Neural cell (in vitro differentiated cells): ENCODE results near the gene TLE2. TPM values are rescaled to one million over a fixed set of nuclear protein-coding genes. Genes with fewer than 3 reads are reported as not detected.

Experiments used
- H2AFZ ChIP-seq: fragments of 200-600, 300-800 bp; sonication (generic), shearing (Covaris generic); 2 replicates; pipeline ENCODE4 v1.6.0; 2014; ENCODE audit warnings: low read depth, mild to moderate bottlenecking, antibody characterized with exemption, low read length, moderate library complexity
- H3F3A ChIP-seq: fragments of 200-600 bp; shearing (Covaris generic); 2 replicates; pipeline ENCODE4 v1.6.1; 2016; ENCODE audit warnings: mild to moderate bottlenecking, moderate library complexity, mixed read lengths, antibody characterized with exemption, low read length; ENCODE audit not compliant: insufficient read depth, poor library complexity, severe bottlenecking
- H3K27ac ChIP-seq: fragments of 200-600, 300-800 bp; sonication (generic), shearing (Covaris generic); 2 replicates; pipeline ENCODE4 v1.5.1; 2014; ENCODE audit warnings: mild to moderate bottlenecking, low read length, moderate library complexity
- H3K27me3 ChIP-seq: fragments of 300-800, 200-600 bp; sonication (generic), shearing (Covaris generic); 2 replicates; pipeline ENCODE4 v1.6.0; 2014; ENCODE audit warnings: mild to moderate bottlenecking, low read depth, low read length, moderate library complexity; ENCODE audit not compliant: insufficient read depth
- H3K36me3 ChIP-seq: fragments of 300-800, 200-600 bp; sonication (generic), shearing (Covaris generic); 2 replicates; pipeline ENCODE4 v1.5.1; 2014; ENCODE audit warnings: mild to moderate bottlenecking, antibody characterized with exemption, low read length, moderate library complexity; ENCODE audit not compliant: insufficient read depth
- H3K4me2 ChIP-seq: fragments of 300-800, 200-600 bp; sonication (generic), shearing (Covaris generic); 2 replicates; pipeline ENCODE4 v1.6.0; 2014; ENCODE audit warnings: mild to moderate bottlenecking, low read length
- H3K4me3 ChIP-seq: fragments of 300-800, 200-600 bp; sonication (generic), shearing (Covaris generic); 2 replicates; pipeline ENCODE4 v1.5.1; 2014; ENCODE audit warnings: mild to moderate bottlenecking, low read length, moderate library complexity
- H3K79me2 ChIP-seq: fragments of 200-600 bp; shearing (Covaris generic); replicated peaks from 2 replicates; pipeline ENCODE4 v1.6.0; 2014; ENCODE audit warnings: mild to moderate bottlenecking, low read length, moderate library complexity; ENCODE audit not compliant: insufficient read depth
- H3K9ac ChIP-seq: fragments of 300-800, 200-600 bp; sonication (generic), shearing (Covaris generic); 2 replicates; pipeline ENCODE4 v1.6.1; 2016; ENCODE audit warnings: mild to moderate bottlenecking, low read length, mixed read lengths
- H3K9me2 ChIP-seq: fragments of 200-600 bp; shearing (Covaris generic); 2 replicates; pipeline ENCODE4 v1.6.1; 2016; ENCODE audit warnings: mild to moderate bottlenecking, low read length, mixed read lengths; ENCODE audit not compliant: insufficient read depth
- H3K9me3 ChIP-seq: fragments of 200-600, 300-800 bp; sonication (generic), shearing (Covaris generic); 2 replicates; pipeline ENCODE4 v1.6.1; 2016; ENCODE audit warnings: mild to moderate bottlenecking, mixed run types, low read length, moderate library complexity, mixed read lengths
- H4K20me1 ChIP-seq: fragments of 200-600 bp; shearing (Covaris generic); 2 replicates; pipeline ENCODE4 v1.6.1; 2016; ENCODE audit warnings: mild to moderate bottlenecking, mixed run types; ENCODE audit not compliant: insufficient read depth
- CTCF ChIP-seq: fragments of 450-650 bp; IDR thresholded peaks from 2 replicates; pipeline ENCODE4 v1.5.1; 2014; ENCODE audit warnings: antibody characterized with exemption, mild to moderate bottlenecking, moderate library complexity; ENCODE audit not compliant: poor library complexity, severe bottlenecking
- EP300 ChIP-seq: fragments of 450-650 bp; conservative IDR thresholded peaks from 2 replicates; pipeline ENCODE4 v1.6.1; 2014; ENCODE audit warnings: antibody characterized with exemption, mild to moderate bottlenecking, moderate library complexity; ENCODE audit not compliant: poor library complexity, severe bottlenecking
- EZH2 ChIP-seq: fragments of 200-600, 300-800 bp; shearing (Covaris generic), sonication (generic); IDR thresholded peaks from 2 replicates; pipeline ENCODE4 v1.6.1; 2014; ENCODE audit warnings: antibody characterized with exemption, low read length, borderline replicate concordance, mild to moderate bottlenecking; ENCODE audit not compliant: insufficient read depth, poor library complexity, severe bottlenecking
- MXI1 ChIP-seq: fragments of 450-650 bp; conservative IDR thresholded peaks from 2 replicates; pipeline ENCODE4 v1.6.1; 2014; ENCODE audit warnings: antibody characterized with exemption, mild to moderate bottlenecking; ENCODE audit not compliant: poor library complexity, severe bottlenecking
- POLR2AphosphoS5 ChIP-seq: IDR thresholded peaks from 2 replicates; pipeline ENCODE4 v1.6.1; 2012
- RAD21 ChIP-seq: fragments of 450-650 bp; conservative IDR thresholded peaks from 2 replicates; pipeline ENCODE4 v1.6.1; 2014; ENCODE audit warnings: antibody characterized with exemption, mild to moderate bottlenecking, moderate library complexity
- REST ChIP-seq: IDR thresholded peaks from 2 replicates; pipeline ENCODE4 v1.6.1; 2012; ENCODE audit warnings: borderline replicate concordance
- SMC3 ChIP-seq: fragments of 450-650 bp; conservative IDR thresholded peaks from 2 replicates; pipeline ENCODE4 v1.6.1; 2014; ENCODE audit warnings: antibody characterized with exemption, mild to moderate bottlenecking, moderate library complexity; ENCODE audit not compliant: poor library complexity
- TAF1 ChIP-seq: IDR thresholded peaks from 2 replicates; pipeline ENCODE4 v1.6.1; 2012; ENCODE audit warnings: low read depth
- polyA plus RNA-seq: library from polyadenylated mRNA; depleted of rRNA; stranded (reverse); fragments of >200 nt; gene quantifications from 2 replicates; pipeline ENCODE4 v1.2.3, GENCODE V29; 2014

TLE2 gene
- polyA plus RNA-seq, 1 donor from 2014 or later: 7.0 TPM

- H2AFZ ChIP-seq: no peak overlapping the region
- H3F3A ChIP-seq: no peaks in the 10 kb centered on the region
- H3K27ac ChIP-seq: no peak overlapping the region
- H3K9ac ChIP-seq: no peak overlapping the region
- H3K27me3 ChIP-seq: peaks cover 63% of the 10 kb centered on the region
- no peaks in the 10 kb centered on the region for H3K9me3 ChIP-seq
- H4K20me1 ChIP-seq: no peaks in the 10 kb centered on the region
- no peaks in the 10 kb centered on the region for H3K79me2 ChIP-seq
- TF ChIP-seq TAF1: no peak
- TF ChIP-seq SMC3: no peak
- H3K9me2 ChIP-seq: no peaks in the 10 kb centered on the region
- H3K36me3 ChIP-seq: no peaks in the 10 kb centered on the region
- no peak overlapping the region for H3K4me3 ChIP-seq
- H3K4me2 ChIP-seq: no peak overlapping the region
These were observed 3.6 kb downstream of the TLE2 start for GRCh38 chr19:3025549-3025886.

- Histone ChIP-seq H2AFZ (no peak overlapping the region), H3K9me3 (no peaks in the 10 kb centered on the region), H3K4me2 (no peak overlapping the region), H4K20me1 (no peaks in the 10 kb centered on the region), H3K9ac (no peak overlapping the region), H3K27me3 (peaks cover 58% of the 10 kb centered on the region), H3K9me2 (no peaks in the 10 kb centered on the region), H3K79me2 (no peaks in the 10 kb centered on the region), H3K36me3 (no peaks in the 10 kb centered on the region), H3F3A (no peaks in the 10 kb centered on the region), H3K4me3 (no peak overlapping the region), H3K27ac (no peak overlapping the region)
- TF ChIP-seq RAD21 (no peak), EZH2 (no peak), EP300 (no peak), CTCF (no peak), SMC3 (no peak), REST (no peak), TAF1 (no peak), POLR2AphosphoS5 (no peak), MXI1 (no peak)
These were observed 4.1 kb downstream of the TLE2 start for GRCh38 chr19:3024870-3025548.

GRCh38 chr19:3024509-3024869 is 4.6 kb downstream of the TLE2 start:
- Histone ChIP-seq H3K36me3 (no peaks in the 10 kb centered on the region), H3F3A (no peaks in the 10 kb centered on the region), H3K9ac (no peak overlapping the region), H3K27me3 (peaks cover 53% of the 10 kb centered on the region), H3K4me3 (no peak overlapping the region), H3K4me2 (no peak overlapping the region), H3K79me2 (no peaks in the 10 kb centered on the region), H2AFZ (no peak overlapping the region), H3K9me2 (no peaks in the 10 kb centered on the region), H3K9me3 (no peaks in the 10 kb centered on the region), H3K27ac (no peak overlapping the region), H4K20me1 (no peaks in the 10 kb centered on the region)
- TF ChIP-seq TAF1: no peak
- no peak for TF ChIP-seq POLR2AphosphoS5
- TF ChIP-seq REST: no peak
- no peak for TF ChIP-seq RAD21
